GM12878 (cell line): ENCODE measurements around the gene PLEKHO1. TPM values are rescaled to one million over a fixed set of nuclear protein-coding genes. Genes with fewer than 3 reads are reported as not detected.
A peak's percentile ranks its signal among the peaks of the same experiment; 100 is the strongest.

Source experiments
- ATF2 ChIP-seq: IDR thresholded peaks from 2 replicates; pipeline ENCODE4 v1.6.1; 2012; ENCODE audit warnings: low read length, inconsistent platforms
- ATF7 ChIP-seq: fragments of 450-650 bp; IDR thresholded peaks from 2 replicates; pipeline ENCODE4 v1.6.1; 2016; ENCODE audit warnings: low read depth, mild to moderate bottlenecking
- BMI1 ChIP-seq: fragments of 450-650 bp; IDR thresholded peaks from 2 replicates; pipeline ENCODE4 v1.6.1; 2016; ENCODE audit warnings: mild to moderate bottlenecking, moderate library complexity, borderline replicate concordance
- CHD2 ChIP-seq: IDR thresholded peaks from 2 replicates; pipeline ENCODE4 v1.6.1; 2011; ENCODE audit warnings: low read depth, low read length, improper control_type of control experiment, borderline replicate concordance
- CTCF ChIP-seq, 3 experiments: IDR thresholded peaks in 2 of 3; conservative IDR thresholded peaks in 1 of 3; 2 replicates each; pipeline ENCODE4 v1.5.1; 2011; ENCODE audit warnings: low read depth in 3 of 3, low read length in 3 of 3, mild to moderate bottlenecking in 3 of 3, control low read depth in 2 of 3, moderate library complexity in 2 of 3, inconsistent platforms in 1 of 3, mixed read lengths in 1 of 3; ENCODE audit not compliant: control insufficient read depth in 2 of 3, insufficient read depth in 1 of 3; ENCODE audit errors: extremely low read depth in 1 of 3
- JUND ChIP-seq: IDR thresholded peaks from 2 replicates; pipeline ENCODE4 v1.6.1; 2012; ENCODE audit warnings: low read depth, mild to moderate bottlenecking, low read length, improper control_type of control experiment, moderate library complexity
- KDM1A ChIP-seq: fragments of 200-600 bp; sonication (generic); IDR thresholded peaks from 2 replicates; pipeline ENCODE4 v1.6.1; 2016; ENCODE audit warnings: borderline replicate concordance
- NFXL1 ChIP-seq: fragments of 450-650 bp; IDR thresholded peaks from 2 replicates; pipeline ENCODE4 v1.6.1; 2017; ENCODE audit warnings: antibody characterized with exemption, mild to moderate bottlenecking, borderline replicate concordance
- POU2F2 ChIP-seq: IDR thresholded peaks from 3 replicates; pipeline ENCODE4 v1.6.1; 2011; ENCODE audit warnings: low read depth, mild to moderate bottlenecking, low read length, borderline replicate concordance
- RAD21 ChIP-seq: IDR thresholded peaks from 2 replicates; pipeline ENCODE4 v1.6.1; 2011; ENCODE audit warnings: mild to moderate bottlenecking, low read depth, low read length, moderate library complexity; ENCODE audit not compliant: insufficient read depth
- SMAD5 ChIP-seq: IDR thresholded peaks from 2 replicates; pipeline ENCODE4 v1.6.1; 2016; ENCODE audit warnings: antibody characterized with exemption, low read depth
- SPI1 ChIP-seq: IDR thresholded peaks from 2 replicates; pipeline ENCODE4 v1.6.1; 2011; ENCODE audit warnings: low read depth, mild to moderate bottlenecking, low read length, moderate library complexity, borderline replicate concordance; ENCODE audit not compliant: insufficient read depth
- SREBF1 ChIP-seq: IDR thresholded peaks from 2 replicates; pipeline ENCODE4 v1.6.1; 2012; ENCODE audit warnings: mild to moderate bottlenecking, low read length
- ZBED1 ChIP-seq: IDR thresholded peaks from 2 replicates; pipeline ENCODE4 v1.6.1; 2016; ENCODE audit warnings: borderline replicate concordance
- ZBTB33 ChIP-seq: fragments of 450-650 bp; IDR thresholded peaks from 2 replicates; pipeline ENCODE4 v1.6.1; 2017; ENCODE audit warnings: mild to moderate bottlenecking
- polyA plus RNA-seq, 11 experiments: library from polyadenylated mRNA; depleted of rRNA in 4 of 11; unstranded in 6 of 11; stranded (reverse) in 5 of 11; fragments of >200 nt; fragmentation: Nextera tagmentation in 4 of 11; fragmentation: Illumina TruSeq in 1 of 11; extraction: Ambion mirVana in 4 of 11; extraction: Trizol in 1 of 11; gene quantifications; 1 replicate in 1 of 11; 2 replicates in 10 of 11; pipeline versions ENCODE4 v1.2.1 to v1.2.3, GENCODE V29; 2011 to 2016; ENCODE audit warnings: inconsistent platforms in 2 of 11, missing spikeins in 2 of 11, low read depth in 1 of 11
- total RNA-seq, 4 experiments: library from RNA; depleted of rRNA in 3 of 4; stranded (reverse); fragments of >200 nt in 3 of 4; fragmentation: Illumina TruSeq in 1 of 4; extraction: Trizol in 1 of 4; gene quantifications; 2 replicates each; pipeline versions ENCODE4 v1.2.1 to v1.2.3, GENCODE V29; 2013 to 2021

Gene PLEKHO1
- total and polyA plus RNA-seq, 10 of the 15 experiments (the other 5 are each of a cell fraction or from before 2014, with no cell fraction given): 5.3 to 184 (median 88.8) TPM

GRCh38 chr1:150186789-150187559 lies 37.3 kb downstream of the PLEKHO1 start (continued):
- TF ChIP-seq ZBED1 (no peak), JUND (no peak), SPI1 (no peak), ATF7 (peak; percentile 77), SMAD5 (no peak), CTCF (IDR thresholded peaks at IDR 0.05 in 2 of 3, conservative IDR thresholded peaks at IDR 0.05 in 1 of 3; ENCODE audit: control insufficient read depth in 2 of 3, extremely low read depth in 1 of 3, insufficient read depth in 1 of 3, low read depth in 3 of 3, low read length in 3 of 3) (peak; percentile 26 to 39 (median 38); a peak in 4 of 6 replicates), ATF2 (no peak), RAD21 (peak; percentile 71), KDM1A (no peak), POU2F2 (no peak), BMI1 (no peak; the same call in 1 of the 2 replicates), CHD2 (0 out of 2 replicates have a peak, but pooled peaks have one; percentile 16), SREBF1 (no peak), ZBTB33 (no peak), NFXL1 (no peak)
- TF ChIP-seq, all 136 proteins: peak for 14
